Right forelimb (tissue), 1 donor: ENCODE results near the gene GRIP2.

ENCODE experiments used
- DNase-seq: peaks from one replicate; pipeline ENCODE4 v3.0.0-alpha.2; 2018

GRIP2 gene

GRCh38 chr3:14538451-14539088 is 1.6 kb downstream of the GRIP2 start:
- no peak for DNase-seq

GRCh38 chr3:14537590-14538450 is 2.3 kb downstream of the GRIP2 start:
- DNase-seq: no peak

- no peak for DNase-seq
These were observed 3.1 kb downstream of the GRIP2 start for GRCh38 chr3:14536837-14537589.

GRCh38 chr3:14536055-14536815 is 3.9 kb downstream of the GRIP2 start:
- DNase-seq: no peak

DNA sequence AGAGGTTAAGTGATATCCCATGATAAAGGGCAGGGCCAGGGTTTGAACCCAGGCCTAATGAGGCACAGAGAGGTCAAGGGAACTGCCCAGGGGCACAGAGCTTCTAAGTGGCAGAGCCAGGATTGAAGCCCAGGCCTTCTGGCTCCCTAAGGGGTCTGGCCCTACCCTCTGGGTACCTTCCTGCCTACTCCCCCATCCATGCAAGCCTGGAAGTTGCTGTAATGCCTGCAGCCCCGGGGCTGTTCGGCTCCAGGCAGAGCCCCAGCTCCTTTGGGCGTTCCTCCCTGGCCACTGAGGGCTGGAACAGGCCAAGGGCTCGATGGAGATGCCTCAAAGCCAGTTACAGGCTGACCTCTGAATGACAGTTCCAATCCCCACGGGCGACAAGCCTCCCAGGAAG is 4.5 kb downstream of the GRIP2 start:
- DNase-seq: no peak

- no peak for DNase-seq
These were observed 5.5 kb downstream of the GRIP2 start for GRCh38 chr3:14534516-14535191.

DNA sequence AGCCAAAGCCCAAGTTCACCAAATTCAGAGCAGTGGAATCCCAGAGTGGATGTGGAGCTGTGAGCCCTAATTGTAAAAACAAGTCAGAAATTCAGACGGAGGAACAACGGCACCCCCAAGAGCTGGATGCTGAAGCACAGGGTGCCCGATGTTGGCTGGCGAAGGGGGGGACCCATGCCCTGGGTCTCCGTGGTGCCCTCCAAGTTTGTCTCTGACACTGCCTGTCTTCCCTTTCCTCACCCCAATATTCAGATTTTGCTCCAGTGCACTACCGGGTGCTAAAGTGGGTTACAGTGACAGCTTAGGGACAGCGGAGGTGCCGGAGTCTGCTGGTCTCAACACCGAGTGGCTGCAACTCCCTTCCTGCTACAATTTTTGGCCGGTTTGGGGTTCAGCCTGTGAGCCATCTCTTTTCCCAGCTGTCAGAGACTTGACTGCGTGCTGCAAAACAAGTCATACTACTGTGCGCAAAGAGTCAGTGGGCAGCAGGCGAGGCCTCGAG is 6.6 kb downstream of the GRIP2 start:
- no peak for DNase-seq

DNA sequence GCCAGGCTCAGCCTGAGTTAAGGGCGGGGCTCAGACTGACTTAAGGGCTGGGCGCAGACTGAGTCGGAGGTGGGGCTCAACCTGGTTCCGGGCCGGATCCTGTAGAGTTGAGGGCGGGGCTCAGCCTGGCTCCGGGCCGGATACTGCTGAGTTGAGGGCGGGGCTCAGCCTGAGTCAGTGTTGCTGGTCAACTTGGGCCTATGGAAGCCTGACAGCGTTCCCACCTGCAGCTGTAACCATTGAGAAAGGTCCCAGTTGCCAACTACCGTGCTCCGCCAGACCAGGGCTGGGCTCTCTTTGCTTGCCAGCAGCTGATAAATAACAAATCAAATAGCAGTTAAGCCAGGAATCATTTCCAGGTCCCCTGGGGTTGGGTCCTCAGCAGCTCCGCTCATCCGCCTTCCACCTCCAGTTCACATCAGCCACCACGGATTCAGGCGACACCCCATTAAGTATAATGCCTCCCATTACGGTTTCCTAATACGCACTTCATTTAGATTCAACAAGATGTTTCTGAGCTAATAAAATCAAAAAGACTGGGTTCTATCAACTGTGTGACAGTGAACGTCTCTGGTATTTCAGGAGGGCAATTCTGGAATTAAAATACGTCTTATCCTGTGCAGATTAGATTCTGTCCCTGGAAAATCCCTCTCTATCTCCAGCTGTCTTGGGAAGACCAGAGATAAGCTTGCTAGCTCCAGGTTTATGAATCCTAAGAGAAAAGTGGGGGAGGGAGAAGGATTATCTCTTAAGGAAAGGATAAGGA is 7.3 kb downstream of the GRIP2 start:
- DNase-seq: no peak

- DNase-seq: no peak
These were observed 8.2 kb downstream of the GRIP2 start for GRCh38 chr3:14531856-14532395.

- DNase-seq: no peak
These were observed 12.1 kb downstream of the GRIP2 start for GRCh38 chr3:14528081-14528480.

DNA sequence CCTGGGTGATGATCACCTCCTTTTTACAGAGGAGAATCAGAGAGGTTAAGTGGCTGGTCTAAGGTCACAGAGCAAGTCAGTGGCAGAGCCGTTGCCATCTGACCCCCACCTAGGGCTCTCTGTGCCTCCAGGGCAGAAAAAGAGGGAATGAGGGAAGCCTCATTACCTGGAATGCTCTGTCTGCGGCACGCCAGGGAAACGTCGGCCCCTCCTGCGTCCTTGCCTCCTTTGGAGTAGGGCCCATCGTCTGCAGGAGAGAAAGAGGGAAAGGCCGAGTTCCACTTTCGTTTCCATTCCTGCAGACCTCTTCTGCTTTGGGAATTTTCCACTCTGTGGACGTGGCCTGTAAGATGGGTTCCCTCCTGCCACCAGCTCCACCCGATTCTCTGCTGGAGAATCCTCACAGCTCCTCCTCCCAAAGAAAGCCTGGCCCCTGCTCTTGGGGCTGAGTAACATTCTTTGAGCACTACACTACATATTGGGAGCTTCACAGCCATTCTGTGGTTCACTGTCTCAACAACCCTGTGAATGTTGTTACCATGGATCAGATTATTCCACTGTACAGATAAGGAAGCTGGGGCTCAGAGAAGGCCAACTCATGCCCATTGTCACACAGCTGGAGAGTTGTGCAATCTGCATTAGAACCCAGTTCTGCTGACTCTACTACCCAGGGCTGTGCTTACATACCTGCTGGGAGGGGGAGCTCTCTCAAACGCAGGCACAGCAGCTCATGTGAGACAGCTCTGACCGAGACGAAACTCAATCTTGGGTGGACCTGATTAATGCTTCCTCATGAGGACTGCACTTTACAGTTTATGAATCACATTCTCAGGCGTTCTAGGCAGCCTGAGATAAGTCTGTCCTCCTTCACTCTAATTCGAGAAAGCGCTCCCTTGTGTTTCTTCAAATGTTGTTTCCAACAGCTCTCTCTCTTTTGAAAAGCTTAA is 14.2 kb downstream of the GRIP2 start:
- no peak for DNase-seq

DNA sequence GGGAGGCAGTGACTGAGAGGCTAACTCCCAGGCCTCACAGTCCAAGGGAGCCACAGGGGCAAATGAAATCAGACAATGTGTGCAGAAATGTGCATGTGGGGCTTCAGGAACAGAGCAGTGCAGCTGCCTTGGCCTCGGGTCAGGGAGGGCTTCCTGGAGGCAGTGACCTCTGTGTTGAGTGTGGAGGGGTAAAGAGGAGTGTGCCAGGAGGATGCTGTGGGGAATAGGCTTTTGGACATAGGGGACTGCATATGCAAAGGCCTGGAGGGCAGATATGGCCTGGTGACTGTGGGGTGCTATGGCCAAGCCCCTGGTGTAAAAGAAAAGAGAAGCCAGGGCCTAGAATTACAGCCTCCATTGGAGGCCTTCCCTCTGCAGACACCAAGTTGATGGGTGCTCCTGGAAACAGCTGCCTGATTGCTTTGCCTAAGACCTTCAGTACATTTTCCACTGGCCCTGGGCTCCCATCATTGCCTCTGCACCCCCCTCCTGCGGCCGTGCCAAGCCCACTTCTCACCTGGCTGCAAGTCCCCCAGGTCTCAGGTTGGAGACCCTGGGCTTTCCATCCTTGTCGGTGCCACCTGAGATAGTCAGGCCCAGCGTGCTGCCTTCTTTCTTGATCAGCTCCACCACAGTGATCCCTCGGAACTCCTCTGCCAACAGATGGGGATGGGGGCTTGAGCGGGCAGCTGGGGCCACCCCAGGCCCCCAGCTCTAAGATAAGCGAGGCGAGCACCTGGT is 15.1 kb downstream of the GRIP2 start:
- peak; percentile 33 for DNase-seq

- peak; percentile 41 for DNase-seq
These were observed 15.8 kb downstream of the GRIP2 start for GRCh38 chr3:14524311-14524711.

- DNase-seq: peak; percentile 35
These were observed 16.4 kb downstream of the GRIP2 start for GRCh38 chr3:14523792-14524191.

- DNase-seq: peak; percentile 30
These were observed 17.4 kb downstream of the GRIP2 start for GRCh38 chr3:14522768-14523167.

DNA sequence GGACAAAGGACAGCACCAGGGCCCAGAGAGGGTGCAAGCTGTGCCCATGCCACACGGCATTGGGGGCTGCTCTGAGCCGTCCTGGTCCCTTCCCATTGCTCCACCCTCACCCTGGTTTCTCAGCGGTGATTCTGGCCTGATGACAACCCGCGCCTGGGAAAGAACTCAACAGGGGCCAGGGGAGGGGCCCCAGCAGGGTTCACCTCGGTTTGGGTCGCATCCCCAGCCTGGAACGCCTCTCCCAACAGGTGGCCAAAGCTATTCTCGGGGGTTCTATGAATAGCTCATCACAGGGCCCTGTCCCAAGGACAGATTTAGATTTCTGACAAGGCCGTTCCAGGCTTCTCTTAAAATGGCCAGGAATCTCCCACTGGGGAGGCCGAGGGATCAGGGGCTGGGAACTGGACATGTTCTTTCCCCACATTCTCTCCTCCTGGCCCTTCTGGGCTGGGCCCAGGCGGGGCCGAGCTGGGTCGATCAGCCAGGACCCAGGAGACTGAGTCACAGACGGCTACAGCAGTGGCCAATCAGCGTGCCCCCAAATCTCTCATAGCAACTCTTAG is 17.9 kb downstream of the GRIP2 start:
- DNase-seq: peak; percentile 48

DNA sequence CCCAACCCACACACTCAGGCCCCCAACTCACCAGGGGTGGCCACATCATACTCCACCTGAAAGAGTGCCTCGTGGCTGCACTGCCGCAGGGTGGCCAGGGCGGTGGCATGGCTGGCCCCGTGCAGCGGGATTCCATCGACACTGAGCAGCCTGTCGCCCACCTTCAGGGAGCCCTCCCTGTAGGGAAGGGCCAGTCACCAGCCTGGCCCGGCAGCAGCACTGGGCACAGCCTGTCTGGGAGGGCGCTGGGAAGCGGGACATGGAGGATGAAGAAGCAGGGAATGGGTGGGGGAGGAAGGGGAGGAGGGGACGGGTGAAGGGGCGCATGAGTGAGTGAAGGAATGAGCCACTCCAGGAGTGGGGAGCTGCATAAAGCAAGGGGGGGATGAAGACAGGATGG is 18.5 kb downstream of the GRIP2 start:
- DNase-seq: no peak

- no peak for DNase-seq
These were observed 19.2 kb downstream of the GRIP2 start for GRCh38 chr3:14520967-14521366.

DNA sequence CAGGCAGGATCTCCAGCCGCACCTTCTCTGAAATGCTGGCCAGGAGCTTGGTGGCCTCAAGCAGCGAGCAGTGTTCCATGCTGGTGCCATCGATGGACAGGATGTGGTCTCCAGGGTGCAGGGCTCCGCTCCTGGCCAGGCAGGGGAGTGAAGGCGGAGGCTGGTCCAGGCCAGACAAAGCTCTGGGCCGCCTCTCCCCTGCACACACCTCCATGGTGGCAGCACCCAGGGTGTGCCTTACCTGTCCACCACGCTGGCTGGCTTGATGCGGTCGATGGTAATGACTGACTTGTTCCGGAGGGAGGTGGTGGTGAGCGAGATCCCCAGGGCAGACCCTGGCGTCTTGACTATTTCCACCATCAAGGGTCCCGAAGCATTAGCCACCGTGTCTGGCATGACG is 20.0 kb downstream of the GRIP2 start:
- no peak for DNase-seq
